ENCODE results near the gene ECE1.

DNA sequence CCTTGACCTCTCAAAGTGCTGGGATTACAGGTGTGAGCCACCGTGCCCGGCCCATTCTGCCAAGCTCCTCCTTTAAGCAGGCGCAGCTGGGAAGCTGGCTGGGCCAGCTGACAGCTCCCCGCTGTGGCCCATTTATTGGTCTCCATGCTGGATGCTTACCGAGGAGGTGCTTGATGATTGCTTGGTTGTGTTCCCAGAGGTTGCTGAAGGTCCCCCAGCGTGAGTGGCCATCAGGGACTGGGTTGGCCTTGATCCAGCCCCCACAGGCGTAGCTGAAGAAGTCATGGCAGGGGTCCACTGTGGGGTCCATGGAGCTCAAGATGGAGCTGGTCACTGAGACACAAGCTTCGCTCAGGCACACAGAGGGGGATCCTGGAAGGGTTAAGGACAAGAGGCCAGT is 17.7 kb downstream of the ECE1 start:
- TF ChIP-seq POLR2A (IDR thresholded peaks at IDR 0.05; ENCODE audit: low read depth, low read length) (no peak), MYC (IDR thresholded peaks at IDR 0.05; ENCODE audit: insufficient read depth, insufficient read length, insufficient replicate concordance, low read length, severe bottlenecking) (no peak), RAD21 (IDR thresholded peaks at IDR 0.05; ENCODE audit: insufficient read depth, low read depth, low read length) (no peak), CEBPB (IDR thresholded peaks at IDR 0.05; ENCODE audit: borderline replicate concordance in 1 of 2, low read depth in 2 of 2, low read length in 2 of 2) (no peak), TCF3 (IDR thresholded peaks at IDR 0.05; ENCODE audit: borderline replicate concordance, insufficient read depth, low read depth, low read length) (no peak), NFYB (IDR thresholded peaks at IDR 0.05; ENCODE audit: insufficient read depth, low read depth, low read length) (no peak), BRCA1 (IDR thresholded peaks at IDR 0.05; ENCODE audit: low read depth, low read length) (no peak)
- TF ChIP-seq, protein P1, sequence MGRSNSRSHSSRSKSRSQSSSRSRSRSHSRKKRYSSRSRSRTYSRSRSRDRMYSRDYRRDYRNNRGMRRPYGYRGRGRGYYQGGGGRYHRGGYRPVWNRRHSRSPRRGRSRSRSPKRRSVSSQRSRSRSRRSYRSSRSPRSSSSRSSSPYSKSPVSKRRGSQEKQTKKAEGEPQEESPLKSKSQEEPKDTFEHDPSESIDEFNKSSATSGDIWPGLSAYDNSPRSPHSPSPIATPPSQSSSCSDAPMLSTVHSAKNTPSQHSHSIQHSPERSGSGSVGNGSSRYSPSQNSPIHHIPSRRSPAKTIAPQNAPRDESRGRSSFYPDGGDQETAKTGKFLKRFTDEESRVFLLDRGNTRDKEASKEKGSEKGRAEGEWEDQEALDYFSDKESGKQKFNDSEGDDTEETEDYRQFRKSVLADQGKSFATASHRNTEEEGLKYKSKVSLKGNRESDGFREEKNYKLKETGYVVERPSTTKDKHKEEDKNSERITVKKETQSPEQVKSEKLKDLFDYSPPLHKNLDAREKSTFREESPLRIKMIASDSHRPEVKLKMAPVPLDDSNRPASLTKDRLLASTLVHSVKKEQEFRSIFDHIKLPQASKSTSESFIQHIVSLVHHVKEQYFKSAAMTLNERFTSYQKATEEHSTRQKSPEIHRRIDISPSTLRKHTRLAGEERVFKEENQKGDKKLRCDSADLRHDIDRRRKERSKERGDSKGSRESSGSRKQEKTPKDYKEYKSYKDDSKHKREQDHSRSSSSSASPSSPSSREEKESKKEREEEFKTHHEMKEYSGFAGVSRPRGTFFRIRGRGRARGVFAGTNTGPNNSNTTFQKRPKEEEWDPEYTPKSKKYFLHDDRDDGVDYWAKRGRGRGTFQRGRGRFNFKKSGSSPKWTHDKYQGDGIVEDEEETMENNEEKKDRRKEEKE (IDR thresholded peaks at IDR 0.05), result no peak
- TF ChIP-seq, protein P2, sequence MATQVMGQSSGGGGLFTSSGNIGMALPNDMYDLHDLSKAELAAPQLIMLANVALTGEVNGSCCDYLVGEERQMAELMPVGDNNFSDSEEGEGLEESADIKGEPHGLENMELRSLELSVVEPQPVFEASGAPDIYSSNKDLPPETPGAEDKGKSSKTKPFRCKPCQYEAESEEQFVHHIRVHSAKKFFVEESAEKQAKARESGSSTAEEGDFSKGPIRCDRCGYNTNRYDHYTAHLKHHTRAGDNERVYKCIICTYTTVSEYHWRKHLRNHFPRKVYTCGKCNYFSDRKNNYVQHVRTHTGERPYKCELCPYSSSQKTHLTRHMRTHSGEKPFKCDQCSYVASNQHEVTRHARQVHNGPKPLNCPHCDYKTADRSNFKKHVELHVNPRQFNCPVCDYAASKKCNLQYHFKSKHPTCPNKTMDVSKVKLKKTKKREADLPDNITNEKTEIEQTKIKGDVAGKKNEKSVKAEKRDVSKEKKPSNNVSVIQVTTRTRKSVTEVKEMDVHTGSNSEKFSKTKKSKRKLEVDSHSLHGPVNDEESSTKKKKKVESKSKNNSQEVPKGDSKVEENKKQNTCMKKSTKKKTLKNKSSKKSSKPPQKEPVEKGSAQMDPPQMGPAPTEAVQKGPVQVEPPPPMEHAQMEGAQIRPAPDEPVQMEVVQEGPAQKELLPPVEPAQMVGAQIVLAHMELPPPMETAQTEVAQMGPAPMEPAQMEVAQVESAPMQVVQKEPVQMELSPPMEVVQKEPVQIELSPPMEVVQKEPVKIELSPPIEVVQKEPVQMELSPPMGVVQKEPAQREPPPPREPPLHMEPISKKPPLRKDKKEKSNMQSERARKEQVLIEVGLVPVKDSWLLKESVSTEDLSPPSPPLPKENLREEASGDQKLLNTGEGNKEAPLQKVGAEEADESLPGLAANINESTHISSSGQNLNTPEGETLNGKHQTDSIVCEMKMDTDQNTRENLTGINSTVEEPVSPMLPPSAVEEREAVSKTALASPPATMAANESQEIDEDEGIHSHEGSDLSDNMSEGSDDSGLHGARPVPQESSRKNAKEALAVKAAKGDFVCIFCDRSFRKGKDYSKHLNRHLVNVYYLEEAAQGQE (IDR thresholded peaks at IDR 0.05; ENCODE audit: low read depth, low read length), result no peak
- TF ChIP-seq, protein P3, sequence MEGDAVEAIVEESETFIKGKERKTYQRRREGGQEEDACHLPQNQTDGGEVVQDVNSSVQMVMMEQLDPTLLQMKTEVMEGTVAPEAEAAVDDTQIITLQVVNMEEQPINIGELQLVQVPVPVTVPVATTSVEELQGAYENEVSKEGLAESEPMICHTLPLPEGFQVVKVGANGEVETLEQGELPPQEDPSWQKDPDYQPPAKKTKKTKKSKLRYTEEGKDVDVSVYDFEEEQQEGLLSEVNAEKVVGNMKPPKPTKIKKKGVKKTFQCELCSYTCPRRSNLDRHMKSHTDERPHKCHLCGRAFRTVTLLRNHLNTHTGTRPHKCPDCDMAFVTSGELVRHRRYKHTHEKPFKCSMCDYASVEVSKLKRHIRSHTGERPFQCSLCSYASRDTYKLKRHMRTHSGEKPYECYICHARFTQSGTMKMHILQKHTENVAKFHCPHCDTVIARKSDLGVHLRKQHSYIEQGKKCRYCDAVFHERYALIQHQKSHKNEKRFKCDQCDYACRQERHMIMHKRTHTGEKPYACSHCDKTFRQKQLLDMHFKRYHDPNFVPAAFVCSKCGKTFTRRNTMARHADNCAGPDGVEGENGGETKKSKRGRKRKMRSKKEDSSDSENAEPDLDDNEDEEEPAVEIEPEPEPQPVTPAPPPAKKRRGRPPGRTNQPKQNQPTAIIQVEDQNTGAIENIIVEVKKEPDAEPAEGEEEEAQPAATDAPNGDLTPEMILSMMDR (IDR thresholded peaks at IDR 0.05 in 2 of 3, conservative IDR thresholded peaks at IDR 0.05 in 1 of 3; ENCODE audit: control insufficient read depth in 2 of 3, extremely low read depth in 1 of 3, insufficient read depth in 1 of 3, low read depth in 3 of 3, low read length in 3 of 3), result no peak

All from GM12878 (cell line).